ENCODE data around the gene CMKLR1.

CMKLR1 gene

DNA sequence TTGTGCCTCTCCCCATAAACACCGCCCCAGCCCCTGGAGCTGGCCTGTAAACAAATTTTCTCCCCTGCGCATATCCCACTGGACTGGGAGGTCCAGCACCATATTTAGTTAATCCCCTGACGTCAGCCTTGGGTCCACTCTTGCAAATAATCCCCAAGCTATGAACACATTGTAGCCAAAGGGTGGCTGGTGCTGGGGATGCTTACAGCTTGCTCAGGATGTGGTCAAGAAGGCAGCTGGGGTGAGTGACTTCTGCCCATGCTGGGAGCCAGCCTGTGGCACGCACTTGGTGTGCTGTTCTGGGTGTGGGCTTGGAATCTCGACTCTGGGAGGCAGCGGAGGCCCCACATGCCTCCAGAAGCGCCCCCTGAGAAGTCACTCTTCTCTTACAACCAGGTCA is 32.1 kb downstream of the CMKLR1 start:
- in situ Hi-C loops (cut with HindIII; ENCODE audit: low sequenced_read_pairs) = no loop called here
- no peak overlapping the region for H3K4me3 ChIP-seq (ENCODE audit: low read depth, low read length)
- peak; percentile 59 for DNase-seq (ENCODE audit: low read depth, low spot score)
- TF ChIP-seq, protein P1, sequence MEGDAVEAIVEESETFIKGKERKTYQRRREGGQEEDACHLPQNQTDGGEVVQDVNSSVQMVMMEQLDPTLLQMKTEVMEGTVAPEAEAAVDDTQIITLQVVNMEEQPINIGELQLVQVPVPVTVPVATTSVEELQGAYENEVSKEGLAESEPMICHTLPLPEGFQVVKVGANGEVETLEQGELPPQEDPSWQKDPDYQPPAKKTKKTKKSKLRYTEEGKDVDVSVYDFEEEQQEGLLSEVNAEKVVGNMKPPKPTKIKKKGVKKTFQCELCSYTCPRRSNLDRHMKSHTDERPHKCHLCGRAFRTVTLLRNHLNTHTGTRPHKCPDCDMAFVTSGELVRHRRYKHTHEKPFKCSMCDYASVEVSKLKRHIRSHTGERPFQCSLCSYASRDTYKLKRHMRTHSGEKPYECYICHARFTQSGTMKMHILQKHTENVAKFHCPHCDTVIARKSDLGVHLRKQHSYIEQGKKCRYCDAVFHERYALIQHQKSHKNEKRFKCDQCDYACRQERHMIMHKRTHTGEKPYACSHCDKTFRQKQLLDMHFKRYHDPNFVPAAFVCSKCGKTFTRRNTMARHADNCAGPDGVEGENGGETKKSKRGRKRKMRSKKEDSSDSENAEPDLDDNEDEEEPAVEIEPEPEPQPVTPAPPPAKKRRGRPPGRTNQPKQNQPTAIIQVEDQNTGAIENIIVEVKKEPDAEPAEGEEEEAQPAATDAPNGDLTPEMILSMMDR (IDR thresholded peaks at IDR 0.05; ENCODE audit: low read depth, low read length) = no peak

DNA sequence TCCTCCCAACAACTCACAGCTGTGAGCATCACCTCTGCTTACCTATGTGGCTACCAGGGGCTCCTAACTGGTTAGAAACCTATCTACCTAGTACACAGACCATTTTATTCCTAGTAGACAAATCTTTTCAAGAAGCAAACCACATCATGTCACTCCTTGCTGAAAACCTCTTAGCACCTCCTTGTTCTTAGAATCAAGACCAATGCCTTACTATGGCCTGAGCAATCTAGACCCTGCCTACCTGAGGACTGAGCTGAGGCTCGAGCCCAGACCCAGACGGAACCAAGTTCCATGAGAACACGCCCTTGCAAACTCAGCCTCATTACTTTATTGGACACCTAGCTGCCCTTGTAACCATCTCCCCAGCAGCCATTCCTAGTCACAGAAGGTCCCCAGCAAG is 32.6 kb downstream of the CMKLR1 start:
- TF ChIP-seq, protein P1 (IDR thresholded peaks at IDR 0.05; ENCODE audit: low read depth, low read length) = no peak
- in situ Hi-C loops (cut with HindIII; ENCODE audit: low sequenced_read_pairs) = no loop called here
- no peak for DNase-seq (ENCODE audit: low read depth, low spot score)
- no peak overlapping the region for H3K4me3 ChIP-seq (ENCODE audit: low read depth, low read length)

DNA sequence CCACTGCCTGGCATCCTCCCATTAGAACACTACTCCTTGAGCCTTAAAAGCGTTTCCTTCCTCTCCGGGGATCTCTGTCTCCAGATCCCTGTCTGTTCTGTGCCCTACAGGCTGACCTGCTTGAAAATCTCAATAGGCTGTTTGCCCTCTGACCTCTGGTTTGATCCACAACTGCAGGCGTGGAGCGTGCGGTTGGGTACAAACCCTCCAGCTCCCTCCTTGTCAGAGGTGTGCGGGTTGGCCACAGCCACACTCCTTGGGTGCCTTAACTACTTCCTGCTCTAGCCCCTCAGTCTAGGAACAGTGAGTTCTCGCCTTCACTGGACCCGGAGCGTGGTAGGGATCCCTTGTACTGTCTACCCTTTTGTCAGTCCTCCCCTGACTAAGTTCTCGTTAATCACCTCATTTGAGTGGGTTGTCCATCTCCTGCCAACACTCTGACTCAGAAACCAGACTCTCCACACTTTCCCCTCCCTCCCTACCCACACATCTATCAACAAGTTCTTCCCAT is 33.1 kb downstream of the CMKLR1 start:
- peak; percentile 59 for DNase-seq (ENCODE audit: low read depth, low spot score)
- no peak overlapping the region for H3K4me3 ChIP-seq (ENCODE audit: low read depth, low read length)
- TF ChIP-seq, protein P1 (IDR thresholded peaks at IDR 0.05; ENCODE audit: low read depth, low read length) = no peak
- in situ Hi-C loops (cut with HindIII; ENCODE audit: low sequenced_read_pairs) = no loop called here

DNA sequence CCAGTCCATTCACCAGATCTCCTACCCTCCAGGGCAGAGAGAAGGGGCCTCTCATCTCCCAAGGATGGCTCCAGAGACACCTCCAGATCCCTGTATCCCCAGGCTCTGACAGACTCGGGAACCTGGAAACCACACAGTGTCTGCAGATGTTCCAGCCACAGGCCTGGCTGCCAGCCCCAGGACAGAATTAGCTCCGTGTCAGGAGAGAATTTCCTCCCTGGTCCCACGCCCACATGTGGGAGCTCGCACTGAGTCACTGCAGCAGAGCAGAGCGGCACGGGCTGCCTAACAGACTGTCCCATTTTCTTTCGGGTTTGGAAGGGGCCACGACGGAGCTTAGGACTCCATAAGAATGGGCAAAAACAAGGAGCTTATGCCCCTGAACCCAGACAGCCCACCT is 33.6 kb downstream of the CMKLR1 start:
- TF ChIP-seq, protein P1 (IDR thresholded peaks at IDR 0.05; ENCODE audit: low read depth, low read length) = no peak
- H3K4me3 ChIP-seq (ENCODE audit: low read depth, low read length) = no peak overlapping the region
- peak; percentile 79 for DNase-seq (ENCODE audit: low read depth, low spot score)
- in situ Hi-C loops (cut with HindIII; ENCODE audit: low sequenced_read_pairs) = no loop called here

DNA sequence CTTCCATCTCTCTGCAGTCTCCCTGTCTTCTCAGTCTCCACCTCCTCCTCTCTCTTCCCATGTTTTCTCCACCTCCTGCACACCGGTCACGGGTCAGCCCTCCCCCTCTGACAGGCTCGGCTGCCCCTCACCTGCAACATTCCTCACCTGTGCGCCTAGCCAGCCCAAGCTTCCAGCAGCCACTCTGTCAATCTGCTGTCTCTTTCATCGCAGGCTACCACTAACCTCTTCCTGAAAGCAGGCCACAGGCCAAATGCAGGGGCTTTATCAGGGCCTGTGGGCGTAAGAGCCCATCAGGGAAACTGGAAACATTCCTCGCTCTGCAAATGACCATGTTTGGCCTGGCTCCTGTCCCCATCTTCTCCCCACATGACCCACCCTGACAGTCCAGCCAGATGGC is 34.5 kb downstream of the CMKLR1 start:
- TF ChIP-seq, protein P1 (IDR thresholded peaks at IDR 0.05; ENCODE audit: low read depth, low read length) = no peak
- no peak overlapping the region for H3K4me3 ChIP-seq (ENCODE audit: low read depth, low read length)
- no peak for DNase-seq (ENCODE audit: low read depth, low spot score)
- in situ Hi-C loops (cut with HindIII; ENCODE audit: low sequenced_read_pairs) = no loop called here

DNA sequence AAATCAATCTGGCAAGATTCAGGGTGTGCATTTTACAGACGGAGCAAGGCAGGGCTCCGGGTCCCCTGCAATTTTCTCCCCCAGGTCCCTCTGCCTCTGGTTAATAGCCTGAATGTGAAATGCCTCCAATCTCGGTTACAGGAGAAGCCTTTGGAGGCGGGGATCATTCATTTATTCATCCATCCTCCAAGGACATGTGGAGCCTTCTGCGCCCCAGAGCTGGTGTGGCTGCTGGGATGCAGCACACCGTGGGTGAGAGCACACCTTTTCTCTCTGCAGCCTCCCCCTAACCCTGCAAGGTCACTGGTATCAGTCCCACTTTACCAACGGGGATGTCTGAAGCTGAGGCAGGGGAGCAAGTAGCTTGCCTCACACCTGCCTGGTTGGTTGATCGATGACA is 35.4 kb downstream of the CMKLR1 start:
- in situ Hi-C loops (cut with HindIII; ENCODE audit: low sequenced_read_pairs) = no loop called here
- no peak overlapping the region for H3K4me3 ChIP-seq (ENCODE audit: low read depth, low read length)
- DNase-seq (ENCODE audit: low read depth, low spot score) = no peak
- TF ChIP-seq, protein P1 (IDR thresholded peaks at IDR 0.05; ENCODE audit: low read depth, low read length) = no peak

Measured in astrocyte of the spinal cord (primary cell).